PC-3 (cell line): ENCODE results near the gene TLX3.

Experiments used
- CTCF ChIP-seq: fragments of 300-600 bp; sonication (generic); conservative IDR thresholded peaks from 2 replicates; pipeline ENCODE4 v1.5.1; 2017; ENCODE audit warnings: antibody characterized with exemption, low read depth, mild to moderate bottlenecking, low read length
- EZH2 ChIP-seq: fragments of 300-600 bp; sonication (generic); IDR thresholded peaks from one replicate; pipeline ENCODE4 v1.6.1; 2017; ENCODE audit warnings: antibody characterized with exemption, mild to moderate bottlenecking, low read length; ENCODE audit not compliant: unreplicated experiment

GRCh38 chr5:171269717-171270116, 39.3 kb upstream of the TLX3 start:
- TF ChIP-seq CTCF (no peak), EZH2 (no peak)
